GM12874 (cell line): ENCODE results near the gene DLGAP4.

Source experiments
- CTCF ChIP-seq: IDR thresholded peaks from 2 replicates; pipeline ENCODE4 v1.5.1; 2011; ENCODE audit warnings: low read depth, mild to moderate bottlenecking, control low read depth, low read length, moderate library complexity; ENCODE audit not compliant: insufficient read depth

Gene DLGAP4

DNA sequence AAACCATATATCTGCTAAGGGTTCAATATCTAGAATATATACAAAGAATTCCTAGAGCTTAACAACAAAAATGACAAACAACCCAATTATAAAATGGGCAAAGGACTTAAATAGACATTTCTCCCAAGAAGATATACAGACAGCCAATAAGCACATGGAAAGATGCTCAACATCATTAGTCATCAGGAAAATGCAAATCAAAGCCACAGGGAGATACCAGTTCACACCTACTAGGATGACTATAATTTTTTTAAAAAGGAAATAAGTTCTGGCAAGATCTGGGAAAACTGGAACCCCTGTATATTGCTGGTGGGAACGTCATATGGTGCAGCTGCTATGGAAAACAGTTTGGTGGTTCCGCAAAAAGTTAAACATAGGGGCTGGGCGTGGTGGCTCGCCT, 119.0 kb downstream of the DLGAP4 start:
- no peak for TF ChIP-seq CTCF

DNA sequence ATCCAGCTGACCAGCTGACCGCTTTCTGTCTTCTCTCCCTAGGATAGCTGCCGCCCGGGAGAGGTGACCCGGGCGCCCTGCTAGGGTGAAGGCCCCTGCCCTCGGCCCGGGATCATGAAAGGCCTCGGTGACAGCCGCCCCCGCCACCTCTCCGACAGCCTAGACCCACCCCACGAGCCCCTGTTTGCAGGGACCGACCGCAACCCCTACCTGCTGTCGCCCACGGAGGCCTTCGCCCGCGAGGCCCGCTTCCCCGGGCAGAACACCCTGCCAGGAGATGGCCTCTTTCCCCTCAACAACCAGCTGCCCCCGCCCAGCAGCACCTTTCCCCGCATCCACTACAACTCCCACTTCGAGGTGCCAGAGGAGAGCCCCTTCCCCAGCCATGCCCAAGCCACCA, 125.5 kb downstream of the DLGAP4 start:
- no peak for TF ChIP-seq CTCF

DNA sequence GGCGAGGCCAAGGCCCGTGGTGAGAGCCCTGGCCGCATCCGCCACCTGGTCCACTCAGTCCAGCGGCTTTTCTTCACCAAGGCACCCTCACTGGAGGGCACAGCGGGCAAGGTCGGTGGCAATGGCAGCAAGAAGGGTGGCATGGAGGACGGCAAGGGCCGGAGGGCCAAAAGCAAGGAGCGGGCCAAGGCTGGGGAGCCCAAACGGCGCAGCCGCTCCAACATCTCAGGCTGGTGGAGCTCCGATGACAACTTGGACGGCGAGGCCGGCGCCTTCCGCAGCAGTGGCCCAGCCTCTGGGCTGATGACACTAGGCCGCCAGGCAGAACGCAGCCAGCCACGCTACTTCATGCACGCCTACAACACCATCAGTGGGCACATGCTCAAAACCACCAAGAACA, 126.0 kb downstream of the DLGAP4 start:
- no peak for TF ChIP-seq CTCF

DNA sequence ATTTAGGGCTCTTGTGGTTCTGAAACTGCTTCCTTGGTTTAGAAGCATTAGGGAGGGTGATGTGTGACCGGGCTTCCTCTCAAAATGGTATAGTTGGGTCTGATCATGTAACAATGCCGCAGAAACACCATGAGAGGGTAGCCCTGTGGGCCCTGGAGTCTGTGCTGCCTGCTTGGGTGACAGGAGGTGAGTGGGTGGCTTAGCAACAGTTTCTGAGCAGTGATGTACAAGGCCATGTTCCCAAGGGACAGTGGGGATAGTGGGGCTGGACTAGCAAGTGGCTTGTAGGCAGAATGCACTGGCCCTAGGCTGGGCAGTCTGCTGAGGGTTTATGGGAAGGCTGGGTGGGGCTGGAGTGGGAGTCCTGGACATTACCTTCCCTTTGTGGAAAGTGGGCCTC, 128.2 kb downstream of the DLGAP4 start:
- no peak for TF ChIP-seq CTCF

DNA sequence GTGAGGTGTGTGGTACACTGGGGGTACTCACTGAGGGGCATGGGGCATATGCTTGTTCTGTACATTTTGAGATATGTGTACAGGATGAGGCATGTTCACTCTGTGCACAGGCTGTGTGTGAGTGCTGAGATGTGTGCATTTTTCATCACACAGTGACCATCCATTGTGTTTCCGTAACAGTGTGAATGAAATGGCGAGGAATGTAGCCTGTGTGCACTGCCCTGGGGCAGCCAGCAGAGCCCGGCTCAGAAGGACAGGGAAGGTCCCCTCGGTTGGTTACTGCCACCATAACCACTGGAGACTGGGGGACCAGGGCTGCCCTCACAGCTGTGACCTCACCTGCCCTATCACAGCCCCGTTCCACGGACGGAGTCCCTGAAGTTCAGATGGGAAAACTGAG, 129.0 kb downstream of the DLGAP4 start:
- TF ChIP-seq CTCF, result no peak

DNA sequence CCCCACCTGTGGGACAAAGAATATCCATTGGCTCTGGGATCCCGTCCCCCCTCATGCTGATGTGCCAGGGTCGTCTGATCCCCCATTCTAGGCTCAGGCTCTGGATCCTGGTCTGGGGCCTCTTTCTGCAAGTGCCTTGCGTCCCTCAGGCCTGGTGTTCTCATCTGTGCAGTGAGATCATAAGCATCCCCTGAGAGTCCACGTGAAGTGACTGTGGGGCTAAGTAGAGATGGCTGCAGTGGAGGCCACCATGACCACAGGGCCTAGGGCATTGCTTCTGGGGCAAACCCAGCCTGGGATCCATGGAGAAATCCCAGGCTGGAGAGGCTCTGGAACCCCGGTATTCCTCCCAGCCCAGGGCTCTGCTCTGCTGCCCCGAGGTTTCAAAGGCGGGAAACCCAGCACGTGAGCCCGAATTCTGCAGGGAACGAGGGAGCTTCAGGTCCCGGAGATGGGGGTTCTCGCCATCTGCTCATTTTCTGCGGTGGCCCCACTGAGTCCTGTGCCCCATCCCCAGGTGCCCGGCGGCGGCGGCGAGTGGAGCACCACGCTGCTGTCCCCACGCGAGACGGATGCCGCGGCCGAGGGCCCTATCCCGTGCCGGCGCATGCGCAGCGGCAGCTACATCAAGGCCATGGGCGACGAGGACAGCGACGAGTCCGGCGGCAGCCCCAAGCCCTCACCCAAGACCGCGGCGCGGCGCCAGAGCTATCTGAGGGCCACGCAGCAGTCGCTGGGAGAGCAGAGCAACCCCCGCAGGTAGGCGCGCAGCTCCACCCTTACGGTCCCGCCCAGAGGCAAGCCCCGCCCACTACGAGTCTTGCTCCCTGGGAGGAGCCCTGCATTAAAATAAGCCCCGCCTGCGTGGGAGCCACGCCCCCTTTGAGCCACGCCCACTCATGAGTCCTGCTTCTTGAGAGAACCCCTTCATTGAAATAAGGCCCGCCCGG, 129.7 kb downstream of the DLGAP4 start:
- no peak for TF ChIP-seq CTCF

DNA sequence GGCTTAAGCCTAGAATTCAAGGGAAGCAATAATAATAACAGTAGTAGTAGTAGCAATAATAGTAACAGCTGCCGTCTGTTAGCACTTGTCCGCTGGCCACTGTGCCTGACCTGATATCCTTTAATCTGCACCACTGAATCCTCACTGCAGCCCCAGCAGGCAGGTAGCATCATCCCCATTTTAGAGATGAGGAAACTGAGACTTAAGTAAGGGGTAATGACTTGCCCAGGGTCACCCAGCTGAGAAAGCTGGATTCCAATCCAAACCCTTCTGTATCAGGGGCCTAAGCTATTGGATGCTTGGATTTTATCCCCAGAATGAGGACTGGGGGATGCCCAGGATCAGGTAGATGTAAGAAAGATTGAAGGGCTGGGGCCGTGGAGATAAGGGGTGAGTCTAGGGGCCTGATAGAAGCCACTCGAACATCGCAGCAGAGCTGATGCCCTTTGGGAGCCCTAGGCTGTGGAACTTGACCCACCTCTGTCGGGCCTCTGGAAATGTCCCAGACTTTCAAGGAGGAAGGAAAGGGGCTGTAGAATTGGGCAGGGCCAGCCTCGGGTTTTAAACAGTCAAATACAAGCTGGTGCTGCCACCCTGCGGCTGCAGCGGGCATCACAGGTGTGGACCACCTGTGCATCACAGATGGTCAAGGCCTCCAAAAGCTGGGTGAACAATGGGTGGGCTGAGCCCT, 133.0 kb downstream of the DLGAP4 start:
- peak; percentile 93 for TF ChIP-seq CTCF
